SU-DHL-6 (cell line): ENCODE measurements around the gene WASF1.

ENCODE experiments used
- CTCF ChIP-seq: fragments of 200-600 bp; sonication (generic); IDR thresholded peaks from one replicate; pipeline ENCODE4 v1.5.1; 2017; ENCODE audit warnings: antibody characterized with exemption, mild to moderate bottlenecking, low read length, moderate library complexity; ENCODE audit not compliant: insufficient read depth, poor library complexity, severe bottlenecking
- EZH2phosphoT487 ChIP-seq: fragments of 200-600 bp; sonication (generic), shearing (Covaris generic); conservative IDR thresholded peaks from 2 replicates; pipeline ENCODE4 v1.6.1; 2018; ENCODE audit warnings: mild to moderate bottlenecking, antibody characterized with exemption, low read length, moderate library complexity, mixed read lengths

- TF ChIP-seq CTCF: no peak
- no peak for TF ChIP-seq EZH2phosphoT487
Measured at GRCh38 chr6:110179406-110180227, at the start of gene WASF1.
